ENCODE results near the gene CRISPLD2. TPM values are rescaled to one million over a fixed set of nuclear protein-coding genes. Genes with fewer than 3 reads are reported as not detected.

Gene CRISPLD2
- total and polyA plus RNA-seq, 10 donors = 7.9 to 271 (median 75.5) TPM

GRCh38 chr16:84794626-84795025, 25.2 kb upstream of the CRISPLD2 start:
- peak; percentile 54 for DNase-seq
- H3K27ac ChIP-seq = peak overlapping the region in 5 of 8 donors; percentile 11 to 63 (median 49)
- H3K27me3 ChIP-seq (replicated peaks in 1 of 7) = no peaks in the 10 kb centered on the region
- TF ChIP-seq POLR2A (IDR thresholded peaks at IDR 0.05) (no peak), POLR2AphosphoS5 (IDR thresholded peaks at IDR 0.05) (no peak)
- TF ChIP-seq, protein P1, sequence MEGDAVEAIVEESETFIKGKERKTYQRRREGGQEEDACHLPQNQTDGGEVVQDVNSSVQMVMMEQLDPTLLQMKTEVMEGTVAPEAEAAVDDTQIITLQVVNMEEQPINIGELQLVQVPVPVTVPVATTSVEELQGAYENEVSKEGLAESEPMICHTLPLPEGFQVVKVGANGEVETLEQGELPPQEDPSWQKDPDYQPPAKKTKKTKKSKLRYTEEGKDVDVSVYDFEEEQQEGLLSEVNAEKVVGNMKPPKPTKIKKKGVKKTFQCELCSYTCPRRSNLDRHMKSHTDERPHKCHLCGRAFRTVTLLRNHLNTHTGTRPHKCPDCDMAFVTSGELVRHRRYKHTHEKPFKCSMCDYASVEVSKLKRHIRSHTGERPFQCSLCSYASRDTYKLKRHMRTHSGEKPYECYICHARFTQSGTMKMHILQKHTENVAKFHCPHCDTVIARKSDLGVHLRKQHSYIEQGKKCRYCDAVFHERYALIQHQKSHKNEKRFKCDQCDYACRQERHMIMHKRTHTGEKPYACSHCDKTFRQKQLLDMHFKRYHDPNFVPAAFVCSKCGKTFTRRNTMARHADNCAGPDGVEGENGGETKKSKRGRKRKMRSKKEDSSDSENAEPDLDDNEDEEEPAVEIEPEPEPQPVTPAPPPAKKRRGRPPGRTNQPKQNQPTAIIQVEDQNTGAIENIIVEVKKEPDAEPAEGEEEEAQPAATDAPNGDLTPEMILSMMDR (IDR thresholded peaks at IDR 0.05 in 8 of 11, conservative IDR thresholded peaks at IDR 0.05 in 3 of 11) = no peak
- peaks cover 0 to 7% (median 5%) of the 10 kb centered on the region in 8 donors for H3K9me3 ChIP-seq
- H3K4me3 ChIP-seq = no peak overlapping the region
- peaks cover 0 to 7% (median 3%) of the 10 kb centered on the region in 6 donors for H3K4me1 ChIP-seq
- intact Hi-C loops (cut with DNase I; ENCODE audit: low total_unique reads) = no loop called here
- 84 to 90% (median 87%) methylated on average over 19 of the region's 19 CpGs for WGBS, 5 donors
- H3K36me3 ChIP-seq = no peaks in the 10 kb centered on the region

GRCh38 chr16:84795329-84796053, 24.3 kb upstream of the CRISPLD2 start:
- intact Hi-C loops (cut with DNase I; ENCODE audit: low total_unique reads) = no loop called here
- 77 to 90% (median 80%) methylated on average over 21 to 22 of the region's 22 CpGs for WGBS, 5 donors
- Histone ChIP-seq H3K4me1 (peaks cover 0 to 8% (median 3%) of the 10 kb centered on the region in 6 donors), H3K4me3 (no peak overlapping the region), H3K27ac (peak overlapping the region in 5 of 8 donors; percentile 49 to 66 (median 59)), H3K27me3 (replicated peaks in 1 of 7) (no peaks in the 10 kb centered on the region), H3K9me3 (peaks cover 0 to 8% (median 5%) of the 10 kb centered on the region in 8 donors), H3K36me3 (no peaks in the 10 kb centered on the region)
- DNase-seq = peak; percentile 48
- TF ChIP-seq, protein P1 (IDR thresholded peaks at IDR 0.05 in 8 of 11, conservative IDR thresholded peaks at IDR 0.05 in 3 of 11) = no peak
- peak; percentile 11 to 83 (median 66) for TF ChIP-seq POLR2AphosphoS5 (IDR thresholded peaks at IDR 0.05)

DNA sequence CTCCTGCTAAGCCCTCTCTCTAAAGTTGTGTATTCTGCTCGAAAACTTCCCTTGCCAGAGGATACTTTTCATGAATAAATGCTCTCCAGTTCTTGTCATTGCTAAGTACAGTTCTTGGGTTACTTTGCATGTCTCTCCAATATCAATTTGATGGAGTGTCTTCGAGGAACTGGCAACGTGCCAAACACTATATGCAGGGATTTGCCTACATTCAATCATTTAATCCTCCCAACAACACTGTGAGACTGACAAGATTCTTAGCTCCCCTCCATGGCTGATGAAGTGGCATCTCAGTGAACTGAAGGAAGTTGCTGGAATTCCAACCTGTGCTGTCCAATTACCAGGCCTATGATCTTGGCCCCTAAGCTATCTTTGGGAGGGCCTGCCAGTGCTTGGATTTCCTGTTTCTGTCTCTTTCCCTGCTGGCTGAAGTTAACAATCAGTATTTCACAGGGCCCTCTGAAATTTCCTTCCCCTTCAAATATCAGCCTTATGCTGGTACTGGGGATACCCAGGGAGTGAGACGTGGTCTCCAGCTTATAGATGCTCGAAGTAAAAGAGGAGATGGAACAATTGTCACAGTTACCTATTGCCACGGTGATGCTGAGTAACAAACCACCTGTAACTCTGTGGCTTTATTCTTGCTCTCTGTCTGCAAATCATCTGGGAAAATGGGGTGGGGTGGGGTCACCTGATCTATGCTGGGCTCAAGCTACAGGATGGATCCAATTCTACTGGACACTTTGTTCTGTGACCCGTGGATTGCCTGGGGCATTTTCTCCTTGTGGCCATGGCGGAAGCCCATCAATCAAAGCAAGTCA, 19.4 kb upstream of the CRISPLD2 start:
- H3K9me3 ChIP-seq = peaks cover 0 to 13% (median 5%) of the 10 kb centered on the region in 8 donors
- intact Hi-C loops (cut with DNase I; ENCODE audit: low total_unique reads) = no loop called here
- H3K27ac ChIP-seq = no peak overlapping the region
- H3K27me3 ChIP-seq (replicated peaks in 1 of 7) = peaks cover 0 to 8% (median 0%) of the 10 kb centered on the region in 7 donors
- 54 to 72% (median 58%) methylated on average over 8 of the region's 8 CpGs for WGBS, 5 donors
- H3K4me3 ChIP-seq = no peak overlapping the region
- peaks cover 0 to 4% (median 0%) of the 10 kb centered on the region in 6 donors for H3K4me1 ChIP-seq
- TF ChIP-seq, protein P1 (IDR thresholded peaks at IDR 0.05 in 8 of 11, conservative IDR thresholded peaks at IDR 0.05 in 3 of 11) = no peak
- TF ChIP-seq POLR2AphosphoS5 (IDR thresholded peaks at IDR 0.05) = peak in 1 of 3 donors; percentile 35
- H3K36me3 ChIP-seq = no peaks in the 10 kb centered on the region
- DNase-seq = peak; percentile 1

- no peak overlapping the region for H3K4me3 ChIP-seq
- H3K36me3 ChIP-seq = no peaks in the 10 kb centered on the region
- H3K9me3 ChIP-seq = peaks cover 0 to 13% (median 5%) of the 10 kb centered on the region in 8 donors
- DNase-seq = peak; percentile 13
- H3K4me1 ChIP-seq = peaks cover 0 to 28% (median 12%) of the 10 kb centered on the region in 6 donors
- WGBS, 5 donors = 73 to 87% (median 81%) methylated on average over 9 of the region's 9 CpGs
- TF ChIP-seq, protein P1 (IDR thresholded peaks at IDR 0.05 in 8 of 11, conservative IDR thresholded peaks at IDR 0.05 in 3 of 11) = no peak
- TF ChIP-seq POLR2A (IDR thresholded peaks at IDR 0.05) (no peak), POLR2AphosphoS5 (IDR thresholded peaks at IDR 0.05) (no peak)
- intact Hi-C loops (cut with DNase I; ENCODE audit: low total_unique reads) = no loop called here
- peaks cover 0 to 18% (median 0%) of the 10 kb centered on the region in 7 donors for H3K27me3 ChIP-seq (replicated peaks in 1 of 7)
- H3K27ac ChIP-seq = no peak overlapping the region
Measured at GRCh38 chr16:84803146-84803545, 16.6 kb upstream of the CRISPLD2 start.

Measured in spleen (tissue), 11 donors.